CD4-positive, alpha-beta T cell treated with Interleukin-15 for 1 hour (primary cell): ENCODE measurements around the gene MLPH.
"Not testable (repeated sequence)": the region's sequence is repeated elsewhere in the genome, so short reads cannot be mapped to it uniquely, and the experiment has no call there.

Source experiments
- DNase-seq: peaks from one replicate; pipeline ENCODE4 v3.0.0-alpha.2; 2020

MLPH gene

GRCh38 chr2:237593036-237593435 lies 106.0 kb downstream of the MLPH start:
- DNase-seq = no peak

GRCh38 chr2:237593596-237594320 lies 106.7 kb downstream of the MLPH start:
- DNase-seq = no peak

- DNase-seq = no peak
These were observed 107.4 kb downstream of the MLPH start for GRCh38 chr2:237594514-237594871.

GRCh38 chr2:237595829-237596519 lies 108.9 kb downstream of the MLPH start:
- not testable (repeated sequence) for DNase-seq

GRCh38 chr2:237596520-237597195 lies 109.6 kb downstream of the MLPH start:
- DNase-seq = no peak

- DNase-seq = no peak
These were observed 110.4 kb downstream of the MLPH start for GRCh38 chr2:237597196-237598145.

GRCh38 chr2:237598468-237599208 lies 111.6 kb downstream of the MLPH start:
- DNase-seq = no peak

- no peak for DNase-seq
These were observed 112.5 kb downstream of the MLPH start for GRCh38 chr2:237599465-237600110.

- DNase-seq = no peak
These were observed 113.3 kb downstream of the MLPH start for GRCh38 chr2:237600205-237600846.

- DNase-seq = no peak
These were observed 114.5 kb downstream of the MLPH start for GRCh38 chr2:237601453-237602116.

- no peak for DNase-seq
These were observed 115.4 kb downstream of the MLPH start for GRCh38 chr2:237602409-237602808.

GRCh38 chr2:237603049-237603717 lies 116.1 kb downstream of the MLPH start:
- peak; percentile 29 for DNase-seq

- peak; percentile 89 for DNase-seq
These were observed 116.8 kb downstream of the MLPH start for GRCh38 chr2:237603718-237604362.

GRCh38 chr2:237604391-237604790 lies 117.3 kb downstream of the MLPH start:
- no peak for DNase-seq
